ENCODE data around the gene CANX. TPM values are rescaled to one million over a fixed set of nuclear protein-coding genes. Genes with fewer than 3 reads are reported as not detected.

CANX gene
- 257 and 264 TPM in 2 replicates for polyA plus RNA-seq

GRCh38 chr5:179698935-179699615 lies at the start of gene CANX:
CANX (plus strand) TSS chr5:179698967; CDS start chr5:179705682, 6,715 bp downstream.

GRCh38 chr5:179680780-179681401 lies 17.9 kb upstream of the CANX start, which contains the start of gene CBY3:
CBY3 (minus strand) TSS chr5:179681034; CDS start chr5:179680918, 116 bp downstream.

GRCh38 chr5:179732412-179732917 lies 33.7 kb downstream of the CANX start, which contains the start of gene MAML1:
MAML1 (plus strand) TSS chr5:179732822; CDS start chr5:179733113, 291 bp downstream.

Other genes starting within 250 kb of the CANX start
- 9.5 and 11.8 TPM in 2 replicates for gene RUFY1, start 148.4 kb upstream of the CANX start, polyA plus RNA-seq
- 354 and 357 TPM in 2 replicates for gene HNRNPH1, start 75.3 kb upstream of the CANX start, polyA plus RNA-seq
- not detected in 2 replicates for gene CBY3, start 17.9 kb upstream of the CANX start, polyA plus RNA-seq
- gene MAML1, start 33.9 kb downstream of the CANX start, polyA plus RNA-seq = 0.13 and 0.62 TPM in 2 replicates
- gene LTC4S, start 95.0 kb downstream of the CANX start, polyA plus RNA-seq = not detected in 2 replicates
- 0.66 and 1.6 TPM in 2 replicates for gene MGAT4B, start 107.9 kb downstream of the CANX start, polyA plus RNA-seq
- gene SQSTM1, start 121.9 kb downstream of the CANX start, polyA plus RNA-seq = 19.6 and 26.1 TPM in 2 replicates
- 36.5 and 43.1 TPM in 2 replicates for gene MRNIP, start 159.8 kb downstream of the CANX start, polyA plus RNA-seq
- 26.8 and 30.6 TPM in 2 replicates for gene TBC1D9B, start 208.9 kb downstream of the CANX start, polyA plus RNA-seq

Data from Purkinje cell (primary cell).